ENCODE results near the gene SLC46A3. TPM values are rescaled to one million over a fixed set of nuclear protein-coding genes. Genes with fewer than 3 reads are reported as not detected.
A peak's percentile ranks its signal among the peaks of the same experiment; 100 is the strongest.

The SLC46A3 gene
- total RNA-seq, 1 donor from 2014 or later = 6.4 TPM

DNA sequence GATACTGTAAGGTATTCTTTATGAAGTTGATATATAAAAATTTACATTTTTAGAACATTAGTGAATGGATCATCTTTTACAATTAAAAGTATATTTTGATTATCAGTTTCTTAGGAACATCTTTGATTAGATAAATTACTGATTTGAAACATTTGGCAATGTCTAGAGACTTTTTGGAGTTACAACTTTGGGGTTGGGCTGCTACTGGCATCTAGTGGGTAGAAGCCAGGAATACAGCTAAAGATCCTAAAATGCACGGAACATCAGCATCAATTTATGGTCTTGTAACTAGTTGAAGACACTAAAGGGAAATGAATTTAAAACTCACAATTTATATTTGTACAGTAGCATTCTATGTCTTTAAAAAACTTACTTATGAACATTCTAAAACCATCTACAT, 40.0 kb downstream of the SLC46A3 start:
- DNase-seq (ENCODE audit: low spot score in 2 of 2, unreplicated experiment in 2 of 2) = no peak
- H3K36me3 Mint-ChIP-seq = peaks cover 24% of the 10 kb centered on the region
- H3K27ac Mint-ChIP-seq = no peak overlapping the region

DNA sequence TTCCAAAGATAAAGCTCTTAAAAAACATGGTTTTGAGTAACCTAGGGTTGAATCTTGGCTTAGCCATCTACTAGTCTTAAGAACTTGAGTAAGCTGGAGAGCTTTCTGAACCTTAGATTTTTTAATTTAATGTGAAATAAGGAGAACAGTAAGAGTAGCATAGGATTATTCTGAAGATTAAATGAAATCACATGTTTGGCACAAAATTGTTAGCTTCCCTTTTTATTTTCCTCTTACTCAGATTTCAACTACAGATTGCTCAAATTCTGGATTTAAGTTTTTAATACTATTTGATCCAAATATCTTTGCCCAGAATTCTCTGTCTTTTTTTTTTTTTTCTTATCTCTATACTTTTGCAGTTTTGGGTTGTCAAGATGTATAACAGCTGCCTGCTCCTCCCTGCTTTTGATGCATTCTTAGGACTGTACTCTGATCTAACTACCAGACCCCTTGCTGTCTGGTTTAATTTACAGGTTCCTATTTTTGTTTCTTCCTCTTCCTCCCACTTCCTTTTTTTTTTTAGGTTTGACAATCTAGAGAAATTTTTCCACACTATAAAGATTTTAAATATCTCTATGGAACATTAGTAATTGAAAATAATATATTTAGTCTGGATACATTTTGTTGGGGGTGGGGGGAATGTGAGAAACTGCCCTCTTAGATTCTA, 47.5 kb downstream of the SLC46A3 start:
- no peaks in the 10 kb centered on the region for H3K9me3 Mint-ChIP-seq
- TF ChIP-seq, protein P1, sequence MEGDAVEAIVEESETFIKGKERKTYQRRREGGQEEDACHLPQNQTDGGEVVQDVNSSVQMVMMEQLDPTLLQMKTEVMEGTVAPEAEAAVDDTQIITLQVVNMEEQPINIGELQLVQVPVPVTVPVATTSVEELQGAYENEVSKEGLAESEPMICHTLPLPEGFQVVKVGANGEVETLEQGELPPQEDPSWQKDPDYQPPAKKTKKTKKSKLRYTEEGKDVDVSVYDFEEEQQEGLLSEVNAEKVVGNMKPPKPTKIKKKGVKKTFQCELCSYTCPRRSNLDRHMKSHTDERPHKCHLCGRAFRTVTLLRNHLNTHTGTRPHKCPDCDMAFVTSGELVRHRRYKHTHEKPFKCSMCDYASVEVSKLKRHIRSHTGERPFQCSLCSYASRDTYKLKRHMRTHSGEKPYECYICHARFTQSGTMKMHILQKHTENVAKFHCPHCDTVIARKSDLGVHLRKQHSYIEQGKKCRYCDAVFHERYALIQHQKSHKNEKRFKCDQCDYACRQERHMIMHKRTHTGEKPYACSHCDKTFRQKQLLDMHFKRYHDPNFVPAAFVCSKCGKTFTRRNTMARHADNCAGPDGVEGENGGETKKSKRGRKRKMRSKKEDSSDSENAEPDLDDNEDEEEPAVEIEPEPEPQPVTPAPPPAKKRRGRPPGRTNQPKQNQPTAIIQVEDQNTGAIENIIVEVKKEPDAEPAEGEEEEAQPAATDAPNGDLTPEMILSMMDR (IDR thresholded peaks at IDR 0.05; ENCODE audit: unreplicated experiment) = no peak
- DNase-seq (ENCODE audit: low spot score in 2 of 2, unreplicated experiment in 2 of 2) = no peak
- no peak overlapping the region for H3K27ac Mint-ChIP-seq
- H3K27me3 Mint-ChIP-seq (ENCODE audit: low read depth) = no peaks in the 10 kb centered on the region
- no peak overlapping the region for H3K4me3 Mint-ChIP-seq
- H3K4me1 Mint-ChIP-seq = no peaks in the 10 kb centered on the region
- H3K36me3 Mint-ChIP-seq = peaks cover 57% of the 10 kb centered on the region

More for the DNA sequence above, 40.0 kb downstream of the SLC46A3 start:
- TF ChIP-seq, protein P1 (IDR thresholded peaks at IDR 0.05; ENCODE audit: unreplicated experiment) = no peak
- Mint-ChIP-seq H3K27me3 (ENCODE audit: low read depth) (no peaks in the 10 kb centered on the region), H3K4me1 (no peaks in the 10 kb centered on the region), H3K4me3 (no peak overlapping the region), H3K9me3 (no peaks in the 10 kb centered on the region)

DNA sequence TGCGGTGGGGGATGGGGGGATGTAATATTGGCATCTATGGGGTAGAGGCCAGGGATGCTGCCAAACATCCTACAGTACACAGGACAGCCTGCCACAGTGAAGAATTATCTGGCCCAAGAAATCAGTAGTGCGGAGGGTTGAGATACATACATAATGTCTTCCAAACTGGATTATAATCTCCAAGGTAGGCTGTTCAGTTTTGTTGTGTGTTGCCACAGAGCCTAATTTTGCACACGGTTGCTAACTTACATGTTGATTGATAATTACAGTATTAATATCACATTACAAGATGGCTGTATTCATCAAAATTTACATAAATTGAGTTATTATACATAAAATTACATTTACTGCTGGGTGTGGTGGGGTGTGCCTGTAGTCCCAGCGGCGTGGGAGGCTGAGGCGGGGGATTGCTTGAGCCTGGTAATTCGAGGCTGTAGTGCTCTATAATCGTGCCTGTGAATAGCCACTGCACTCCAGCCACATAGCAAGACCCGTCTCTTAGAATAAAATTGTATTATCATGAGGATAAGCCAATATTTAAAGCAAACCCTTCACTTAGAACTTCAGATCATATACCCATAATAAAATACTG, 51.8 kb downstream of the SLC46A3 start:
- H3K9me3 Mint-ChIP-seq = no peaks in the 10 kb centered on the region
- no peak overlapping the region for H3K4me3 Mint-ChIP-seq
- DNase-seq (ENCODE audit: low spot score in 2 of 2, unreplicated experiment in 2 of 2) = no peak
- peaks cover 51% of the 10 kb centered on the region for H3K36me3 Mint-ChIP-seq
- H3K27ac Mint-ChIP-seq = no peak overlapping the region
- no peaks in the 10 kb centered on the region for H3K4me1 Mint-ChIP-seq
- TF ChIP-seq, protein P1 (IDR thresholded peaks at IDR 0.05; ENCODE audit: unreplicated experiment) = no peak
- H3K27me3 Mint-ChIP-seq (ENCODE audit: low read depth) = no peaks in the 10 kb centered on the region

DNA sequence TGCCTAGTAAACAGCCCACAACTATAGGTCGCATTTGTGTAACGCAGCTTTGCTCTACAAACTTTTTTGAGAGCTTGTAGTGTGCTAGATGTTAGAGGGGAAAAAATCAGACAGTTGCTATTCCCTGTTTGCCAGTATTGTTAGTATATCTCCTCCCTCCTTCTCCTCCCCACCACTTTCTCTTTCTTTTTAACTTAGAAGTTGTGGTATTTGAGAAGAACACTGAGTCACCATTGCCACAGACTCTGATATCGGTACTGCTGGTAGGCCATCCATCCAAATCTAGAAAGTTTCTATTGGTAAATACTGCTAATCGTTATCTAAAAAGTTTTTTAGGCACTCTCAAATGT, 59.2 kb downstream of the SLC46A3 start:
- TF ChIP-seq, protein P1 (IDR thresholded peaks at IDR 0.05; ENCODE audit: unreplicated experiment) = no peak
- no peak for DNase-seq (ENCODE audit: low spot score in 2 of 2, unreplicated experiment in 2 of 2)
- peak overlapping the region; percentile 95 for H3K27ac Mint-ChIP-seq
- H3K4me1 Mint-ChIP-seq = peaks cover 45% of the 10 kb centered on the region
- H3K9me3 Mint-ChIP-seq = no peaks in the 10 kb centered on the region
- H3K36me3 Mint-ChIP-seq = peaks cover 3% of the 10 kb centered on the region
- H3K27me3 Mint-ChIP-seq (ENCODE audit: low read depth) = no peaks in the 10 kb centered on the region
- peak overlapping the region; percentile 95 for H3K4me3 Mint-ChIP-seq

GRCh38 chr13:28658796-28659620, 59.8 kb downstream of the SLC46A3 start, which contains the start of gene POMP:
TSS of gene POMP (plus strand) at chr13:28659130. CDS start at chr13:28659185, 55 bp downstream.
- Mint-ChIP-seq H3K27ac (peak within 1 kb of the TSS; percentile 95), H3K9me3 (no peaks in the 10 kb centered on the region), H3K4me1 (peaks cover 48% of the 10 kb centered on the region), H3K36me3 (peaks cover 2% of the 10 kb centered on the region), H3K27me3 (ENCODE audit: low read depth) (no peaks in the 10 kb centered on the region), H3K4me3 (peak within 1 kb of the TSS; percentile 95)
- DNase-seq (ENCODE audit: low spot score in 2 of 2, unreplicated experiment in 2 of 2) = peak; percentile 77 to 83
- TF ChIP-seq, protein P1 (IDR thresholded peaks at IDR 0.05; ENCODE audit: unreplicated experiment) = no peak
